ENCODE data around the gene BLOC1S6.
A peak's percentile ranks its signal among the peaks of the same experiment; 100 is the strongest.

Gene BLOC1S6, protein sequence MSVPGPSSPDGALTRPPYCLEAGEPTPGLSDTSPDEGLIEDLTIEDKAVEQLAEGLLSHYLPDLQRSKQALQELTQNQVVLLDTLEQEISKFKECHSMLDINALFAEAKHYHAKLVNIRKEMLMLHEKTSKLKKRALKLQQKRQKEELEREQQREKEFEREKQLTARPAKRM

DNA sequence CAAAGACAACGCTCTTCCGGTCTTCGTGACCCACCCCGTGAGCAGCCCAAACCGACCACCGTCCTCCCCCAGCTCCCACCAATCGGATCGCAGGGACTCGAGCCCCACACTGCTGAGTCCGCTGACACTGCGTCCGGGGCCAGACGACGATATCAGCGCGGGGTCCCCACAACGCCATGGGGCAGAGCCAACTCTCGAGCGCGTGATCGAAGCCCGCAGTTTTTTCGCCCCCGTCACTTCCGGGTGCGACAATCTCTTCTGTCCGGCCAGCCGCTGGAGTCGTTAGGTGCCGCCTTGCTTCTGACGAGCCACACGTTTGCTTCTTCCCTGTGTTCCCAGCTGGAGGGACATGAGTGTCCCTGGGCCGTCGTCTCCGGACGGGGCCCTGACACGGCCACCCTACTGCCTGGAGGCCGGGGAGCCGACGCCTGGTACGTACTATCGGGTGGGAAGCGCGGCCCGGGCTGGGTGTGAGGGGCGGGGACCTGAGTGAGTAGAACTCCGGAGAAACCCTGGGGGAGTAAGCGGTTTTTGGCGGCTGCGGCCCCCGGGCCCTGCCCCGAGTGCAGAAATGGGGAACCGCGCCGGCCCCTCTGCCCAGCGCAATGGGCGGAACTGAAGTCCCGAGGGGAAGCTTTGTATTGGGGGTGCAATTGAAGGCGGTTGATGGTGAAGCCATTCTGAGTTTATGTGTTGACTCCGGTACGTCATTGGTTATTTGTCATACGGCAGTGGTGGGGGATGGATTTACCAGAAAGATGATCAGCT is at the start of gene BLOC1S6:
Gene BLOC1S6 (plus strand): TSS at position 285 of the 768 bp plus-strand sequence. CDS start 65 bp downstream, at position 350.
- DNase-seq, result peak; percentile 86

DNA sequence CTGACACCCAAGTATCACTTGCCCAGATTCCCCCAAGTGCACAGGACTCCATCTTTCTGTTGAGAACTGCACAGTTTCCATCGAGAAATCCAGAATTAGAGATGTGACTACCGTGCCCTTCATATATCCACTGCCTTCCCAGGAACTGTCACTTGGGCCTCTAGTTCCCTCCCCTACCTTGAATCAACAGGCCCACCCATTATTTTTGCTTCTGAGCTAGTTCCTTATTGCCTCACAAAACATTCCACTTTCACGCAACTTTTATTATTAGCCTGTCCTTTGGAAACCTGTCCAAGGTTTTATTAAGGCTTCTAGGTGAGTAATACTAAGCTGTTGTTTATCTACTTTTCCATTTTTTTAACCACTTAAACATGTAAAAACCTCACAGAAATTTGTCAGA is 47.5 kb upstream of the BLOC1S6 start:
- no peak for DNase-seq

DNA sequence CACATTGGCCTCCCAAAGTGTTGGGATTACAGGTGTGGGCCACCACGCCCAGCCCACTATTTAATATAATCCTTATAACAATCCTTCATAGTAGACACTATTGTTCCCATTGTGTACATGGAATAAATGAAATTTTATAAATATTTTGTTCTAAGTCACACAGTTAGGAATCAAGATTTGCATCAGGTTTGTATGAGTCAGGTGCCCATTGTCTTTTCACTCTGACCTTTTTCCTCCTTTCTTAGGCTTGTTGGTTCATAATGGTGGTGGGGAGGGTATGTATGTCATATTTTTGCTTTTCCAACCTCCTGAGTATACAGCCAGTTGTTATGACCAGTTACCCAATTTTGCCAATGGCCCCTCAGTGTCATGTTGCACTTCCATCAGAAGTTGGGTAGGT is 46.6 kb upstream of the BLOC1S6 start:
- no peak for DNase-seq

DNA sequence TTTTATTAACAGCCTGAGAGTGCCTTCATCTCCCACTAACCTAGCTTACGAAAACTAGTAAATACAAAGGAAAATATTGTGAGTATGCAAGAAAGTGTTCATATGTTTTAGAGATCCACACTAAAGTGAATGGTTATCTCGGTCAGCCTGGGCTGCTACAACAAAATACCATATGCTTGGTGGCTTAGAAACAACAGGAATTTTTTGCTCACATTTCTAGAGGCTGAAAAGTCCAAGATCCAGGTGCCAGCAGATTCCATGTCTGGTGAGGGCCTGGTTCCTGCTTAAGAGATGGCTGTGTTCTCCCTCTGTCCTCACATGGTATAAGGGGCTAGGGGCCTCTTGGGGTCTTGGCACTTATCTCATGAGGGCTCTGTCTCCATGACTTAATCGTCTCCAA is 44.1 kb upstream of the BLOC1S6 start:
- DNase-seq, result no peak

DNA sequence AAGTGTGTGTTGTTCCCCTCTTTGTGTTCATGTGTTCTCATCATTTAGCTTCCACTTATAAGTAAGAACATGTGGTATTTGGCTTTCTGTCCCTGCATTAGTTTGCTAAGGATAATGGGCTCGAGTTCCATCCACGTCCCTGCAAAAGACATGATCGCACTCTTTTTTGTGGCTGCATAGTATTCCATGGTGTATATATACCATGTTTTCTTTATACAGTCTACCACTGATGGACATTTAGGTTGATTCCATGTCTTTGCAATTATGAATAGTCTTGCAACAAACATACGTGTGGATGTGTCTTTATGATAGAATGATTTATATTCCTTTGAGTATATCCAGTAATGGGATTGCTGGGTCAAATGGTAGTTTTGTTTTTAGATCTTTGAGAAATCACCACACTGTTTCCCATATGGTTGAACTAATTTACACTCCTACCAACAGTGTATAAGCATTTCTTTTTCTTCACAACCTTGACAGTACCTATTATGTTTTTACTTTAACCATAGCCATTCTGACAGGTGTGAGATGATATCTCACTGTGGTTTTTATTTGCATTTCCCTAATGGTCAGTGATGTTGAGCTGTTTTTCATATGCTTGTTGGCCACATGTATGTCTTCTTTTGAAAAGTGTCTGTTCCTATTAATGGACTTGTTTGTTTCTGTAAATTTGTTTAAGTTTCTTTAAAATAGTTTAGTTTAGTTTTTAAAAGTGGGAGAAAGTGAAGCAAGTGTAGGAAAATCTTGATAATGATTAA is 42.7 kb upstream of the BLOC1S6 start:
- no peak for DNase-seq

DNA sequence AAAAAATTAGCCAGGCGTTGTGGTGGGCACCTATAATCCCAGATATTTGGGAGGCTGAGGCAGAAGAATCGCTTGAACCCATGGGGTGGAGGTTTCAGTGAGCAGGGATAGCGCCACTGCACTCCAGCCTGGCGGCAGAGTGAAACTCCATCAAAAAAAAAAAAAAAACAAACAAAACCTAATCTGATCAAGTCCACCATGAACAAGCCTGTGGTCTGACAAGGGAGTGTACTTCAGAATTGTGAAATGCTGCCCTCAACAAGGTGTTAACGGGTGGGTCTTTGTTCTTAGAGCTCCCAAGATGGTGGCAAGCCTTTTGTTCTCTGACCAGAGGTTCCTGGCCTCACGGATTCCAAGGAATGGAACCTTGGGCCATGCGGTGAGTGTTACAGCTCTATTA is 40.4 kb upstream of the BLOC1S6 start:
- no peak for DNase-seq

DNA sequence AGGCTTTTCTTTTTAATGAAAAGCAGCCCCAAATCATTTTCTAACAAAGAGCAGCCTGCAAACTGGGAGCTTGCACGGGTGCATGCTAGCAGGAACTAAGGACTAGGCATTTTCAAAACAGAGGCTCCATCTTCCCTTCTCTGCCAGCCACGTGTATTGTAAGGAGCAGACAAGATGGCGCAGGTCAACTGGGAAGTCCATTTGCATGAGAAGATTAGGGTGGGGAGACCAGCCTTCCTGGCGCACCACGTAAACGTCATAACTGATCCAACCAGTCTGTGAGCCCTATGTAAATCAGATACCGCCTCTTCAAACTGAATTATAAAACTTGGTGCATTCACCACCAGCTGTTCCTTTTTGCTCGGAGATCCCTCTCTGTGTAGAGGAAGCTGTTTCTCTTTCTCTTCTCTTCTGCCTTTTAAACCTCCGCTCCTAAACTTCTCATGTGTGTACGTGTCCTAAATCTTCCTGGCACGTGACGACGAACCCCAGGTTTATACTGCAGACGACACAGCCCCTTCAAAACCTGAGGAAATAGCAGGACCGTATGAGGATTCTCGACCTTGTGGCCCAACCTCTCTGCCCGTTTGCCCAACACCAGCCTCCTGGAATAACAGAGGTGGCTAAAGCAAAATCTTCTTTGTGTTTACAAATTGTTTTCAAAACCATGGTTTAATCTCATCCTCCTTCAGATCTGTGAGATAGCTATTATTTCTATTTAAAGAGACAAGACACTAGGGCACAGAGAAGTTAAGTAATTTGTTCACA is 38.2 kb upstream of the BLOC1S6 start:
- DNase-seq, result no peak

DNA sequence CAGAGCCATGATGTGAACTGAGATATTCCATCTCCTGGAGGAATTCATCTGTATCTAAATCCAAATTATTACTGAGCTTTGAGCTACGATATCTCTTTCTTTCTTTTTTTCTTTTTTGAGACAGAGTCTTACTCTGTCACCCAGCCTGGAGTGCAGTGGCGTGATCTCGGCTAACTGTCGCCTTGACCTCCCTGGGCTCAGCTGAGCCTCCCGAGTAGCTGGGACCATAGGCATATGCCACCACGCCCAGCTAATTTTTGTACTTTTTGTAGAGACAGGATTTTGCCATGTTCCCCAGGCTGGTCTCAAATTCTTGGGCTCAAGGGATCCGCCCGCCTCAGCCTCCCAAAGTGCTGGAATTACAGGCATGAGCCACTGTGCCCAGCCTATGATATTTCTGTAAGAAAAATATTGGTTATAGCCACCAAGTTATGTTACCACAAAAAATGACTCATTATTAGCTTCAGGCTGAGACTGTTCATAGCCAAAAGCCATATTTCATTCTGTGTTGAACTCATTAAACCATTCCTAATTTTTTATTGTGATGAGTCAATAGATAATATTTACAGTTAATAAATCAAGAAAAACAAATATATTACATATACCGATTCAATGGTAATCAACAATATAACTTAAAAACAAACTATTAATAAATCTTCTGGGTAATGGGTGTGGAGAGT is 37.5 kb upstream of the BLOC1S6 start:
- DNase-seq, result no peak

DNA sequence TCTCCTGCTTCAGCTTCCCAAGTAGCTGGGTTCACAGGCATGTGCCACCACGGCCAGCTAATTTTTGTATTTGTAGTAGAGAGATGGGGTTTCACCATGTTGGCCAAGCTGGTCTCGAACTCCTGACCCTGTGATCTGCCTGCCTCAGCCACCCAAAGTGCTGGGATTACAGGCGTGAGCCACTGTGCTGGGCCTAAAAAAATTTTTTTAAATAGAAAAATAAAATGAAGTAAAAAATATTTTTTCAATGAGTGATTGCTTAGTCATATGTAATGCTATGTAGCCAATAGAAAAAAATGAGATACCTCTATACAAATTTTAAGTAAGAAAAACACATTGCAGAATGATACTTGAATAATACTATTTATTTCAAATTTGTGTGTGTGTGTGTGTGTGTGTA is 36.7 kb upstream of the BLOC1S6 start:
- no peak for DNase-seq

DNA sequence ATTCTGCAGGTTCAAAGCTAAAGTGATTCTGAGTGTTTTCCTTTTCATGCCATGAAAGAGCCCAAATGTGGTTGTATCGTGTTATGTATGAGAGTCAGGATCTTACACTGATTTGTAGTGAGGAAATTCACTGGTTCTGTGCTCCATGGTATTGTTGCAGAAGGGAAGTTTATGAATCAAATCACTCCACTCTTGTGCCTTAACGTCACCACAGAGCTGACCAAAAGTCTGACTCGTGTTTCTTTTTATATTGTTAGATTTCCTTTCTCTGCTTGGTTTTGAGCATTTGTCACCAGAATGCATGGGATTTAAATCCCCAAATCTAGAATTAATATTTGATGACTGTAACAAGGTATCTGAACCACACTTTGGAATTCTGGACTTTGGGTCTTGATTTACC is 35.5 kb upstream of the BLOC1S6 start:
- no peak for DNase-seq

DNA sequence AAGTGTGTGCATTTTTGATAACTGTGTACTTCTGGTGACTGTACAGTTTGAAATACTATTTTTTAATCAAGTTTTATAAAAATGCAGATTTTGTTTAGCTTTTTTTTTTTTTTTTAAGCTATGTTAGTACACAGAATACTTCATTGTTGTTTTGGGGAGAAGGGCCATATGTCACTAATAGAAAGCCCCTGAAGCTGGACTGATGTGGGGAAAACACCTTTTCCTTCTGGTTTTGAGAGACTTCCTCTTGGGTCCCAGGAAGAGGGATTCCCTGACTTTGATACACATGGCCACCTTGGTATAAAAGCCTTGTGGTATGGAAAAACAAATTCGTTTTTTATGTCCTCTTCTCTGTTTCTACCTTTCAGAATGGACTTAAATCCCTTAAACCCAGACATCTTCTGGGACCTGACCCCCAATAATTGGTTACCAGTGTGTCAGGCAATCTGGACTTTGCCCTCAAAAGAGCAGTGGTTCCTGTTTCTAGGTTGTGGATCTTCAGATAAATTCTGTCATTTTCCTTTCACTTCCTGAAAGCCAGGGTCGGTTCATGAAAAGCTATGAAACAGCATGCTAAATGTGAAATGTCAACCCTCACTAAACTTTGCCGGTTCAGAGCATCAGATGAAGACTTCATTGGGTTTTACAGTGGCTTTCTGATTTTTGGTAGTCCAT is 31.1 kb upstream of the BLOC1S6 start:
- no peak for DNase-seq

DNA sequence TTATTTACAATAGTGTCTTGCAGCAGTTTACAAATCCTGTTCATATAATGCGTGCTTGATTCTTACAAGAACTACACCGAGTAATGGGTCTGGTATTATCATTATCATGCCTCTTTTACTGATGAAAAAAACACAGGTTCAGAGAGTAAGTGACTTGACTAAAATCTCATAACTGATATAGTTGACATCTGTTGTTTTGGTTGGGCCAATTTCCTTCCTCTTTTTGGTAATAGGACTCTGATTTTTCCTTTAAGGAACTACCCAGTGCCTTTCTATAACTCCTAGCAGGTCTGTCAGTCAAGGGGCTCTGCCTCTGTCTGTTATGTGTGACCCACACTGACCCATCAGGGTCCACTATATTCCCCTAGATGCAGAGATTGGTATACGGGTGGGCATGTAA is 14.6 kb upstream of the BLOC1S6 start:
- no peak for DNase-seq

DNA sequence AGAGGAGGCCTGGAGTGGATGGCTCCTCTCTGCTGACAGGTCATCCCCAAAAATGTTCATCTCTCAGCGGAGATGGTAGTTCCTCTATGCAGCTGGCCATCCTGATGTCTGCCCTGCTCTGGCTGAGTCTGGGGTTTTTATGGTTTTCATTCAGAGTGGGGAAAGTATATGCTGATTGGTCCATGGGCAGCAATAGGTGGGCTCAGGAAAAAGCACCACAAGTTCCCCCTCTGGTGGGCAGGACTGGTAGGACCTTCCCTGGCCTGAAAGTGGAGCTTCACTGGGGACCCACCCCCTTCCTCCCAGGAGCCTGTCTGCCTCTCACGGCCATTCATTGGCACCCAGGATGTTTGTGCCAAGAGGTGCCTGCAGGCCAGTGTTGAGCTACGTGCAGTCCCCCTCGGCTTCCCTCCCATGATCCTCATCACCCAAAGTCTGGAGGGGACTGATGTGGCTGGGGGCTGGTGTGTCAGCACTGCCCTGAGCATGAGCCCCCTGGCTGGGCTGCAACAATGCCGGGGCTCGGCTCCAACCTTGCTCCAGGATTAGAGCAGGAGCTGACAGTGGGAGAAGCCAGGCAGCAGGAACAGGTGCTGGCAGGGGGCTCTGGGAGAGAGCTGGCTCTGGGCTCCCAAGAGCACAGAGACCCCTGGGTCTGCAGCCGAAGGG is 13.1 kb upstream of the BLOC1S6 start:
- DNase-seq, result peak; percentile 11

DNA sequence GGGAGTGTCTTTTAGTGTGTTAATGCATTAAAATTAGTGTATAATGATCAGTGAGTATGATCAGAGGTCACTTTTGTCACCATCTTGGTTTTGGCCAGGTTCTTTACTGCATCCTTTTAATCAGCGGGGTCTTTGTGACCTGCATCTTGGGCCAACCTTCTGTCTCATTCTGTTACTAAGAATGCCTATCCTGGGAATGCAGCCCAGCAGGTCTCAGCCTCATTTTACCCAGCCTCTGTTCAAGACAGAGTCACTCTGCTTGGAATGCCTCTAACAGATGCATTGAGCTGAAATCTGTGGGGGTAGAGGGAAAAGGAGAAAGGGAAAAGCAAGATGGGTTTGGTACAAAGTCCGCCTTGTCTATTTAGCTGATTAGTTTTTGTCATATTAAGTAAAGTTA is 5.3 kb upstream of the BLOC1S6 start:
- DNase-seq, result no peak

DNA sequence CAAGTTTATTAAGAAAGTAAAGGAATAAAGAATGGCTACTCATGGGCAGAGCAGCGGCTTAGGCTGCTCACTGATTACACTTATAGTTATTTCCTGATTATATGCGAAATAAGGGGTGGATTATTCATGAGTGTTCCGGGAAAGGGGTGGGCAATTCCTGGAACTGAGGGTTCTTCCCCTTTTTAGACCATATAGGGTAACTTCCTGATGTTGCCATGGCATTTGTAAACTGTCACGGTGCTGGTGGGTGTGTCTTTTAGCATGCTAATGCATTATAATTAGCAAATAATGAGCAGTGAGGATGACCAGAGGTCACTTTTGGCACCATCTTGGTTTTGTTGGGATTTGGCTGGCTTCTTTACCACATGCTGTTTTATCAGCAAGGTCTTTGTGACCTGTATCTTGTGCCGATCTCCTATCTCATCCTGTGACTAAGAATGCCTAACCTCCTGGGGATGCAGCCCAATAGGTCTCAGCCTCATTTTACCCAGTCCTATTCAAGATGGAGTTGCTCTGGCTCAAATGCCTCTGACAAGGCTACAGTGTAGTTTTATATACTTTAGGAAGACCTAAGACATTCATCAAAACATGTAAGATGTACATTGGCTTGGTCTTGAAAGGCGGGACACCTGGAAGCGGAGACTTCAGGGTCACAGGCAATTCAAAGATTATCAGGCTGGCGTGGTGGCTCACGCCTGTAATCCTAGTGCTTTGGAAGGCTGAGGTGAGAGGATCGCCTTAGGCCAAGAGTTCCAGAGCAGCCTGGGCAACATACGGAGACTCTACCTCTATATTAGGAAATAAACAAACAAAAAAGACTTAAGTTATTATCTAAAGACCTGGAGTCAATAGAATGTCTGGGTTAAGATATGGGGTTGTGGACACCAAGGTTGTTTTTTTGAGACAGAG is 3.2 kb upstream of the BLOC1S6 start:
- no peak for DNase-seq

DNA sequence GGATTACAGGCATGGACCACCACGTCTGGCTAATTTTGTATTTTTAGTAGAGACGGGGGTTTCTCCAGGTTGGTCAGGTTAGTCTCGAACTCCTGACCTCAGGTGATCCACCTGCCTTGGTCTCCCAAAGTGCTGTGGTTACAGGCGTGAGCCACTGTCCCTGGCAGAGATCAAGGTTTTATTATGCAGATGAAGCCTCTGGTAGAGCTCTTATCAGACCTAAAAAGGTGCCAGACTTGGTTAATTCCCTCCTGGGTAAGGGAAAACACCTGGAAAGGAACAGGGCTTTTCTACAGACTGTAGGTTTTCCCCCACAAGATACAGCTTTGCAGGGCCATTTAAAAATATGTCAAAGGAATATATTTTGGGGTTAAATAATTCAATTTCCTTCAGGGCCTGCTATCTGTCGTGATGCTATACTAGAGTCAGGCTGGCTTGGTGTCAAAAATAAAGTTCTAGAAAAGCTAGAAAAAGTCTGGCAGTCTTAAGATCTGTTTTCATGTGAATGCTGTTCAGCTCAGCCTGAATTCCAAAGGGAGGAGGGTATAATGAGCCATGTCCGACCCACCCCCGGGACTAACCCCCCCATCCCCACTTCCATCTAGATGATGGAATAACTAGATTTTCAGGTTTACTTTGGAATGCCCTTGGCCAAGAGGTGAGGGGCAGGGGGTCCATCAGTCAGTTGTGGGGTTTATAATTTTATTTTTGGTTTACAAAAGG is 1.9 kb upstream of the BLOC1S6 start:
- DNase-seq, result no peak

DNA sequence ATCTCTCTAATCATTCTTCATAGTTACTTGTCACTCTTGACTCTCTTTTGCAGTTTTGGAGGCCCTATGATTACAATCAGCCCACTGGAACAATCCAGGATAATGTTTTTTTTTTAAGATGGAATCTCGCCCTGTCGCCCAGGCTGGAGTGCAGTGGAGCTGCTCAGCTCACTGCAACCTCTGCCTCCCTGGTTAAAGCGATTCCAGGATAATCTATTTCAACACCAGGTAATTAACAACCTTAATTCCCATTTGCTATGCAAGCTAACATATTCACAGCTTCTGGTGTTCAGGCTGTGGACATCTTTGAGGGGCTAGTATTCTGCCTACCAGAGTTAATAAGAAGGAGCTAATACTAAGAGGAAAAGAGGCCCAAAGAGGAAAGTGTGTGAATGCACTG is 1.1 kb upstream of the BLOC1S6 start:
- DNase-seq, result no peak

DNA sequence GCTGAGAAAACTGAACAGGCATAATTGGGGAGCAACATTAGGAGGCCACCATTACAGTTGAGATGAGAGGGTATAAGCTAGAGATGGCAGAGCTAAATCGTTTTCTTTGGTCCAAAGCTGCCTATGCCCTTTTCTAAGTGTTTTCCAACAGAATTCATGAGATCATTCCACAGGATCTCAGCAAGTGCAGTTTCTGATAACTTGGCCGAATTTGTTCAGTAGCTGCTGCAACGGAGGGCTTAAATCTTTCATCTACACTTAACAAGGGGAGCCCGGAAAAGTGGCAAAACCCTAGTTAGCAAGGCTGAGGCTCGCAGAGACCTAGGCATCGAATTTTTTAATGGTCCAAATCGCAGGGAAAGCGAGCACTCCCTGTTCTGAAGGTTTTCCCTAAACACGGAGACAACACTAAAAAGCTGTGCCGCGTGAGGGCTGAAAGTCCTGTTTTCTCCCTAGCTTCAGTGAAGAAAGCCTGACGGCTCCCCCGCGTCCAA is 531 bp upstream of the BLOC1S6 start:
- no peak for DNase-seq

DNA sequence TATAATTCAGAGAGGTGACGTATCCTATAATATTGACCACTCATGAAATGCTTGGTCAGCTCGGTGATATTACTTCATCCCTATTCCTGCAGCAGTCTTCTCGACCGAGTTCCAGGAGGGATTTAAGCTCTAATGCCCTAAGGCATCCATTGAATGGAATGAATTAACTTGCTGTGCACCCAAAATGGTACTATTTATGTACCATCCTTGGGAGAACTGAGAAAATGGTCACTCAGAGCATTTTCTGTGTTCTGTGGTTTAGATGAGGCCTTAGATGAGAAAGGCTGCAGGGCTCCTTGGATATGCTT is 638 bp downstream of the BLOC1S6 start:
- no peak for DNase-seq
